GM12864 (cell line): ENCODE measurements around the gene SRI.
"Not testable (repeated sequence)": the region's sequence is repeated elsewhere in the genome, so short reads cannot be mapped to it uniquely, and the experiment has no call there.

ENCODE experiments used
- DNase-seq: peaks from one replicate; pipeline ENCODE4 v3.0.0-alpha.2; 2011; ENCODE audit warnings: low read depth
- H3K4me3 ChIP-seq: 2 replicates; pipeline ENCODE4 v1.5.1; 2011; ENCODE audit warnings: mild to moderate bottlenecking, low read depth, low read length, control low read depth
- TF ChIP-seq, protein P1 (sequence below): IDR thresholded peaks from 2 replicates; pipeline ENCODE4 v1.5.1; 2011; ENCODE audit warnings: low read depth, mild to moderate bottlenecking, moderate library complexity, low read length, control low read depth, inconsistent platforms; ENCODE audit errors: missing control alignments

The SRI gene

DNA sequence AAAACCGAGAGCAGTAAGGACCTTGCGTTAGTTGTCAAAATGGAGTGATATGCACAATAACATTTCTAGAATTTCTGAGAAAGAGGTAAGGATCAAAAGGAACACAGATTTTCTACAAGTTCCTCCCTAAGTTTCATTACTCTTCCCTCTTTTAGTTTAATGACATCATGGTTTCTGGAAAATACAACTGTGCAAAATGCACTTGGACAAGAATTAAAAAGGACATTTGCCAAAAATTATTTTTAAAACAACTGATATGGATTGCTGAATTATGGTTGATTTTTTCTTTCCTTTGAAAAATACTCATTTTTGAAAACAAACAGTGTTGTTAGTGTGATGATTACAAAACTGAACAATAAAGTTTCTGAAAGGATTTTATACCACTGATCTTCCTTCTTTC, 52.1 kb downstream of the SRI start:
- DNase-seq, result no peak
- no peak overlapping the region for H3K4me3 ChIP-seq
- TF ChIP-seq, protein P1, sequence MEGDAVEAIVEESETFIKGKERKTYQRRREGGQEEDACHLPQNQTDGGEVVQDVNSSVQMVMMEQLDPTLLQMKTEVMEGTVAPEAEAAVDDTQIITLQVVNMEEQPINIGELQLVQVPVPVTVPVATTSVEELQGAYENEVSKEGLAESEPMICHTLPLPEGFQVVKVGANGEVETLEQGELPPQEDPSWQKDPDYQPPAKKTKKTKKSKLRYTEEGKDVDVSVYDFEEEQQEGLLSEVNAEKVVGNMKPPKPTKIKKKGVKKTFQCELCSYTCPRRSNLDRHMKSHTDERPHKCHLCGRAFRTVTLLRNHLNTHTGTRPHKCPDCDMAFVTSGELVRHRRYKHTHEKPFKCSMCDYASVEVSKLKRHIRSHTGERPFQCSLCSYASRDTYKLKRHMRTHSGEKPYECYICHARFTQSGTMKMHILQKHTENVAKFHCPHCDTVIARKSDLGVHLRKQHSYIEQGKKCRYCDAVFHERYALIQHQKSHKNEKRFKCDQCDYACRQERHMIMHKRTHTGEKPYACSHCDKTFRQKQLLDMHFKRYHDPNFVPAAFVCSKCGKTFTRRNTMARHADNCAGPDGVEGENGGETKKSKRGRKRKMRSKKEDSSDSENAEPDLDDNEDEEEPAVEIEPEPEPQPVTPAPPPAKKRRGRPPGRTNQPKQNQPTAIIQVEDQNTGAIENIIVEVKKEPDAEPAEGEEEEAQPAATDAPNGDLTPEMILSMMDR, result no peak

DNA sequence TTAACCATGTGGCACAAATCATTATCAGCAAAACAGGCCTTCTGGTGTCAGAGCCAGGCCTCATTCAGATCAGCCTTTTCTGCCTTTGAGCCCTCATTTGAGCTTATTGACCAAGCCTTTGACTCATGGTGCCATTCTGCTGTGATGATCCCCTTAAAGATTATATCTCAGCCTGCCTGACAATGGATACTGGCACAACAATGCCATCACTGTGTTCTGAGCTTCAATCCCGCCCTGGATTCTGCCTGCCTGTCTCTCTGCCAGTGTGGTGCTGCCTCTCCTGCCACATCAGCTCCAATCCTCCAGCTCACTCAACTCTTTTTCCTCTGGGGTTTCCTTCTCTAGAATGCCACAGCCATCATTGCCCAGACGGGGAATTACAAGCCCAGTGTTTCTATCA, 52.6 kb downstream of the SRI start:
- no peak overlapping the region for H3K4me3 ChIP-seq
- TF ChIP-seq, protein P1, result no peak
- DNase-seq, result no peak

DNA sequence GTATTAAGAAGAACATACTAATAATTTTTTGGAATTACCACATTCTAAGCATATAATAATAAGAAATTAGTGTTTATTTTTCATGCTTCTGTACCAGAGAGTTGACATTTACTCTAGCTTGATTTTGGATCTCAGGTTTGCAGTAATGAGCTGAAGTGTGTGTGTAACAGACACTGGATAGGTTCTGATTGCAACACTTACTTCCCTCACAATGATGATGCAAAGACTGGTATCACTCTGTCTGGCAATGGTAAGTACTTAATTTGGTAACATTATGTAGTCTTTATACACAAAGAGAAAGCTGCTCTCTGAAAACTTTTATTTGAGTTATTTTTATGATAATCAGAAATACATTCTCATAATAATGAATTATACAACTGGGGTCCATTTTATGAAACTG, 54.1 kb downstream of the SRI start:
- TF ChIP-seq, protein P1, result no peak
- no peak overlapping the region for H3K4me3 ChIP-seq
- DNase-seq, result no peak

DNA sequence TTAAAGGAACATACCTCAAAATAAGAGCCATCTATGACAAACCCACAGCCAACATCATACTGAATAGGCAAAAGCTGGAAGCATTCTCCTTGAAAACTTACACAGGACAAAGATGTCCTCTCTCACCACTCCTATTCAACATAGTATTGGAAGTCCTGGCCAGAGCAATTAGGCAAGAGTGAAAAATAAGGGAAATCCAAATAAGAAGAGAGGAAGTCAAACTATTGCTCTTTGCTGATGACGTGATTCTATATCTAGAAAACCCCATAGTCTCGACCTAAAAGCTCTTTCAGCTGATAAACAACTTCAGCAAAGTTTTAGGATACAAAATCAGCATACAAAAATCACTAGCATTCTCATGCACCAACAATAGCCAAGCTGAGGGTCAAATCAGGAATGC, 60.1 kb downstream of the SRI start:
- not testable (repeated sequence) for DNase-seq, H3K4me3 ChIP-seq

DNA sequence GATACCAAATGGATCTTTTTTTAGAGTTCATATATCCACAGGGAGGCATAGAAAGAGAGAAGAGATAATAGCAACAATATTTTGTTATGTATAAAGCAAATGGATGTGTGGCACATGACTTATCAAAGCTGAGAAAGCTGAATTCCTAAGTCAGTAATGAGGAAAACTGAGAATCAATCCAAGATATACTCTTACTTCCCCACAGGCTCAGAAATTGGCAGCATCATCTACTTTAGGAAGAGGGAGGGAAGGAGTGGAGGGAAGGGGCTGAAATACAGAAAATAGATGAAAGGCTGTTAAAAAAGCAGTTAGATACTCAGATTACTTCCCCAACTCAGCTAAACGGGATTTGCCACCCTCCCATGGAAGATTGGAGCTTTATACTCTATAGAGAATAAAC, 63.5 kb downstream of the SRI start:
- no peak for DNase-seq
- H3K4me3 ChIP-seq, result no peak overlapping the region
- TF ChIP-seq, protein P1, result no peak

DNA sequence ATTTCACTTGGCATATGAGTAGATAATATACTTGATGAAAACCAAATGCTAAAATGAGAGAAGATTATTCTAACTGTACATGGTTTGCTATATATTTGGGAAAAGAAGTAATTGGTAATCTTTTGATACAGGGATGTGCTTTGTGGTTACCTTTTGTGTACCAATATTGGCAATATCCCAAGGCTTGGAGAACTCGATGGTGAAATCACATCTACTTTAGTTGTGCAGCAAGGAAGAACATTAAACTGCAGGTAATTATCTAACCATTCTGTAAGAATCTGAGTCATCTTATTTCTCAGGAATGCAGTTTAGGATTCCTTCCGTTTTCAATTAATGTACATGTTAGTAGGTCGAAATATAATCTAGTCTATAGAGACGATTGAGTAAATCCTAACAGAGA, 64.1 kb downstream of the SRI start:
- H3K4me3 ChIP-seq, result no peak overlapping the region
- TF ChIP-seq, protein P1, result no peak
- no peak for DNase-seq
